Calu3 (cell line): ENCODE data around the gene ZC3HAV1. TPM values are rescaled to one million over a fixed set of nuclear protein-coding genes. Genes with fewer than 3 reads are reported as not detected.
"Not testable (repeated sequence)": the region's sequence is repeated elsewhere in the genome, so short reads cannot be mapped to it uniquely, and the experiment has no call there.

Experiments
- BruUV-seq: library from RNA; stranded (reverse); fragments of 400-500 nt; replicated peaks from 2 replicates; lab custom pipeline; 2021; lab: Mats Ljungman, UMichigan
- CTCF ChIA-PET: fragments of 300-600 bp; sonication (Branson Sonifier 250); formaldehyde crosslinking; loops from one replicate; lab custom pipeline; 2022; ENCODE audit warnings: antibody characterized with exemption; lab: Charles Lee
- DNase-seq: peaks from one replicate; pipeline ENCODE4 v3.0.0; 2022
- H3K27ac Mint-ChIP-seq: one replicate; pipeline ENCODE4 v1.8.0; 2022; ENCODE audit warnings: mixed read lengths; ENCODE audit not compliant: unreplicated experiment
- H3K27me3 Mint-ChIP-seq: one replicate; pipeline ENCODE4 v1.8.0; 2022; ENCODE audit warnings: mixed read lengths; ENCODE audit not compliant: unreplicated experiment
- H3K36me3 Mint-ChIP-seq: one replicate; pipeline ENCODE4 v1.8.0; 2022; ENCODE audit warnings: mild to moderate bottlenecking, moderate library complexity, mixed read lengths; ENCODE audit not compliant: insufficient read depth, unreplicated experiment
- H3K4me1 Mint-ChIP-seq: one replicate; pipeline ENCODE4 v1.8.0; 2022; ENCODE audit warnings: mild to moderate bottlenecking, low read depth, mixed read lengths; ENCODE audit not compliant: unreplicated experiment
- H3K4me3 Mint-ChIP-seq: one replicate; pipeline ENCODE4 v1.8.0; 2022; ENCODE audit warnings: mild to moderate bottlenecking, low read depth, moderate library complexity, mixed read lengths; ENCODE audit not compliant: unreplicated experiment
- H3K9me3 Mint-ChIP-seq: one replicate; pipeline ENCODE4 v1.8.0; 2022; ENCODE audit warnings: low read depth, mixed read lengths; ENCODE audit not compliant: unreplicated experiment
- CTCF ChIP-seq: fragments of 200-600 bp; IDR thresholded peaks from one replicate; pipeline ENCODE4 v1.8.0; 2022; ENCODE audit warnings: antibody characterized with exemption; ENCODE audit not compliant: unreplicated experiment
- intact Hi-C: fragments of 100-400 bp; cut with micrococcal nuclease; formaldehyde crosslinking; loops from one replicate; pipeline ENCODE4 v1.10.0; 2022; ENCODE audit not compliant: unreplicated experiment
- total RNA-seq: library from RNA; stranded (reverse); gene quantifications from 2 replicates; pipeline ENCODE4 v1.2.3, GENCODE V29; 2022

The ZC3HAV1 gene
- total RNA-seq, 1 experiment from 2014 or later, result 63.4 TPM

- peaks cover 5% of the 10 kb centered on the region for H3K4me1 Mint-ChIP-seq
- no peak for TF ChIP-seq CTCF
- no peaks in the 10 kb centered on the region for H3K9me3 Mint-ChIP-seq
- intact Hi-C loops, result no loop called here
- peaks cover 52% of the 10 kb centered on the region for H3K36me3 Mint-ChIP-seq
- H3K27me3 Mint-ChIP-seq, result no peaks in the 10 kb centered on the region
- no peak overlapping the region for H3K4me3 Mint-ChIP-seq
- CTCF ChIA-PET, result no interaction called here
- no peak for DNase-seq
- BruUV-seq, result no TSS peak
- H3K27ac Mint-ChIP-seq, result no peak overlapping the region
Observed at GRCh38 chr7:139029353-139029752, 80.2 kb downstream of the ZC3HAV1 start.

DNA sequence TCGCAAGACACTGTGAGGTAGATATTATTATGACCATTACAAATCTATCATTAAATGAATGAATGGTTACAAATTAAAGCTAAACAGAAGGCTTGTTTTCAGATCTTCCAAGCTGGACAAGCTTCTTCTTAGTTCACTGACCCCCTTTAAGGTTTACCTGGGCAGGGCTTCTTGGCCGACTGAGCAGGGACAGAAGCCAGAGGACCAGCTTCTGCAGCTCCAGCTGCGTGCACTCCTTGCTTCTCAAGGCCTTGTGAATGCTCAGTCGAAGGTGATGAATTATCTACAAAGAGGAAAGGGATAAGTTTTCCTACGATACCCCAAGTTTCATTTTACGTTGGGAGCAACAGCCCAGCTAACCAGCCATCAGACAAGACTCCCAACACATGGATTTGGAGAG lies 83.0 kb downstream of the ZC3HAV1 start:
- Mint-ChIP-seq H3K27me3 (no peaks in the 10 kb centered on the region), H3K4me1 (no peaks in the 10 kb centered on the region), H3K27ac (no peak overlapping the region), H3K4me3 (no peak overlapping the region), H3K36me3 (peaks cover 56% of the 10 kb centered on the region), H3K9me3 (no peaks in the 10 kb centered on the region)
- TF ChIP-seq CTCF, result no peak
- BruUV-seq, result no TSS peak
- DNase-seq, result no peak
- CTCF ChIA-PET, result interaction anchor here (0.7 to 1.2 kb wide), 2 partner anchors 9 to 423 kb away, joined by 3 to 5 read pairs; partner anchors contain the start of gene ZC3HAV1L
- intact Hi-C loops, result no loop called here

DNA sequence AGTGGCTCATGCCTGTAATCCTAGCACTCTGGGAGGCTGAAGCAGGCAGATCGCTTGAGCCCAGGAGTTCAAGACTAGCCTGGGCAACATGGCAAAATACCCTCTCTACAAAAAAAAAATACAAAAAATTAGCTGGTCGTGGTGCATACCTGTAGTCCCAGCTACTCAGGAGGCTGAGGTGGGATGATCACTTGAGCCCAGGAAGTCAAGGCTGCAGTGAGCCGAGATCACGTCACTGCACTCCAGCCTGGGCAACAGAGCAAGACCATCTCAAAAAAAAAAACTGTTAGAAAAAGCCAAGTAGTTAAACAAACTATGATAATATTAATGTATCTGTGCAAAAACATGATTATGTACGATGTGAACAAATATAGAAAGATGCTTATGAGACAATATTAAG lies 83.7 kb downstream of the ZC3HAV1 start:
- peaks cover 52% of the 10 kb centered on the region for H3K36me3 Mint-ChIP-seq
- BruUV-seq, intact Hi-C loops, H3K27ac Mint-ChIP-seq, DNase-seq, H3K27me3 Mint-ChIP-seq, H3K9me3 Mint-ChIP-seq, H3K4me3 Mint-ChIP-seq, H3K4me1 Mint-ChIP-seq: not testable (repeated sequence)
- CTCF ChIA-PET, result interaction anchor here (0.7 to 1.2 kb wide), 2 partner anchors 9 to 422 kb away, joined by 3 to 5 read pairs; partner anchors contain the start of gene ZC3HAV1L

- intact Hi-C loops, result no loop called here
- Mint-ChIP-seq H3K4me3 (no peak overlapping the region), H3K9me3 (no peaks in the 10 kb centered on the region), H3K4me1 (no peaks in the 10 kb centered on the region), H3K27me3 (no peaks in the 10 kb centered on the region), H3K36me3 (peaks cover 35% of the 10 kb centered on the region), H3K27ac (no peak overlapping the region)
- BruUV-seq, result no TSS peak
- TF ChIP-seq CTCF, result no peak
- no peak for DNase-seq
- CTCF ChIA-PET, result no interaction called here
Observed at GRCh38 chr7:139023076-139023475, 86.4 kb downstream of the ZC3HAV1 start.

DNA sequence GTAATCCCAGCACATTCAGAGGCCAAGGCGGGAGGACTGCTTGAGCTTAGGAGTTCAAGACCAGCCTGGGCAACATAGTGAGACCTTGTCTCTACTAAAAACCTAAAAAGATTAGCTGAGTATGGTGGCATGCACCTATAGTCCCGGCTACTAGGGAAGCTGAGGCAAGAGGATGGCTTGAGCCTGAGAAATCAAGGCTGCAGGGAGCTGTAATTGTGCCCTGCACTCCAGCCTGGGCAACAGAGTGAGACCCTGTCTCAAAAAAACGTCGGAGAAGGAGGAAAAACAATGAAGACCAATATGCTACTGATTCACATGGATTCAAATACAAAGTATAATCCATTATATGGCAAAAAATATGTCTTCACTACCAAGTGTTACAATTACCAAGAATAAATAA lies 87.2 kb downstream of the ZC3HAV1 start:
- CTCF ChIA-PET, result interaction anchor here (1.0 kb wide), 1 partner anchor 31 kb away, joined by 3 read pairs; no protein-coding TSS in a partner anchor
- Mint-ChIP-seq H3K9me3 (no peaks in the 10 kb centered on the region), H3K36me3 (peaks cover 30% of the 10 kb centered on the region), H3K27ac (no peak overlapping the region), H3K27me3 (no peaks in the 10 kb centered on the region), H3K4me1 (no peaks in the 10 kb centered on the region), H3K4me3 (no peak overlapping the region)
- TF ChIP-seq CTCF, result no peak
- intact Hi-C loops, result no loop called here
- no peak for DNase-seq
- BruUV-seq, result no TSS peak
